ENCODE data around the gene MYO1F.
"Not testable (repeated sequence)": the region's sequence is repeated elsewhere in the genome, so short reads cannot be mapped to it uniquely, and the experiment has no call there.

MYO1F gene

DNA sequence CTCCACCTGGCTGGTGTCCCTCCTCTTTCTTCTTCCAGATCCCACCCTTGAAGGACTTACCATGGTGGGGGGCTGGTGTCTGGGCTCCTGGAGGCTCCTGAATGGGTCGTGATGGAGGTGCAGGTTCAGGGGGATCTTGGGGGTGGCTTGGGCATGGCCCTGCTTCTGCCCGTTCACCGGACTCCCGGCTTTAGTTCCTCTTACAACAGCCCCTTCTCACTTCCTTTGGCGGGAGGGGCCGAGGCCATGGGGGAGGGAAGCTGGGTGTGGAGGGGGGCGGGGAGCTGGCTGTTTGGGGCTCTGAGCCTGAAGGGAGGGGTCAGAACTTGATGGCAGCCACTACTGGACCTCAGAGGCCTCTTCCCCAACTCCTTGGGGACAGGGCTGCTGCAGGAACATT is at the start of gene MYO1F:
Gene MYO1F, minus strand, starts transcription at position 196 of the 400 bp plus-strand sequence. Its CDS starts 133 bp downstream, at position 63.
- no peak for DNase-seq

- DNase-seq = no peak
Observed at GRCh38 chr19:8626842-8627241, 49.6 kb upstream of the MYO1F start.

GRCh38 chr19:8622886-8623285 is 45.6 kb upstream of the MYO1F start:
- DNase-seq = not testable (repeated sequence)

DNA sequence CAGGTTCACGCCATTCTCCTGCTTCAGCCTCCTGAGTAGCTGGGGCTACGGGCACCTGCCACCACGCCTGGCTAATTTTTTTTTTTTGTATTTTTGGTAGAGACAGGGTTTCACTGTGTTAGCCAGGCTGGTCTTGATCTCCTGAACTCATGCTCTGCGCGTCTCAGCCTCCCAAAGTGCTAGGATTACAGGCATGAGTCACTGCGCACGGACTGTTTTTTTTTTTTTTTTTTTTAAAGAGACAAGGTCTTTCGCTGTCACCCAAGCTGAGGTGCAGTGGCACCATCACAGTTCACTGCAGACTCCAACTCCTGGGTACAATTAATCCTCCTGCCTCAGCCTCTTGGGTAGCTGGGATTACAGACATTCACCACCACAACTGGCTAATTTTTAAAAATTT is 41.5 kb upstream of the MYO1F start:
- no peak for DNase-seq

DNA sequence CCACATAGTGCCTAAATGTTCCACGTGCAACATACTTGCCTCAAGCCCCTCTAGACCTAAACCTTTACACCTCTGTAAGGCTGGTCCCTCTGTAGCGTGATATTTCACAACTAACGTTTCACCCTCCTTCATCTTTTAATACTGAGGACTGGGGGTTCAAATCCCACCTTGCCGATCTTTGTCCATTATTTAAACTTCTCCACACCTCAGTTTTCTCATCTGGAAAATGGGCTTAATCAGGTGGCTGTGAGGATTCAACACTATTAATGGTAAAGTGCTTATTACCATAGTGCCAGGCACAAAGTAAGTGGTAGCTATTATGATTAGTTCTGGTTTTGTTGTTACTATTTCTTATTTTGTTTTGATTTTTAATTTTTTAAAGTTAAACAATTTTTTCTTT is 40.7 kb upstream of the MYO1F start:
- no peak for DNase-seq

DNA sequence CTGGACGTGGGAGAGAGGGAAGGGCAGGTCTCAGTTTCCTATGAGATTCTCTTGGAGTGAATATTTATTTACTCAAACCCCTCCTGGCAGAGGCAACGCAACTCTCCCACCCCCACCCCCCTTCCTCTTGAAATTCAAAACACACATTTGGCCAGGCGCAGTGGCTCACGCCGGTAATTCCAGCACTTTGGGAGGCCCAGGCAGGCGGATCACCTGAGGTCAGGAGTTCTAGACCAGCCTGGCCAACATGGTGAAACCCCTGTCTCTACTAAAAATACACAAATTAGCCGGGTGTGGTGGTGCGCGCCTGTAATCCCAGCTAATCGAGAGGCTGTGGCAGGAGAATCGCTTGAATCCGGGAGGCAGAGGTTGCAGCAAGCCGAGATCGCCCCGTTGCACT is 40.1 kb upstream of the MYO1F start:
- DNase-seq = not testable (repeated sequence)

DNA sequence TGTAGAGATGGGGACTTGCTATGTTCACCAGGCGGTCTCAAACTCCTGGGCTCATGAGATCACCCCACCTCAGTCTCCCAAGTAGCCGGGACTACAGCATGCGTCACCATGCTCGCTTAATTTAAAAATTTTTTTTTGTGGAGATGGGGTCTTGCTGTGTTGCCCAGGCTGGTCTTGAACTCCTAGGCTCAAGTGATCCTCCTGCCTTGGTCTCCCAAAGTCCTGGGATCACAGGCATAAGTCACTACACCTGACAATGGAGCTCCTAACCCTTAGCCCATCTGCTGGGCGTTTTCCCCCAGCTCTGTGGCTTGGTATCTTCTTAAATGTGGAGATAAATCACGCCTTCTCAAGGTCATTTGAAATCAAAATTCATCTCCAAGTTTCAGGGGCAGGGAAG is 39.6 kb upstream of the MYO1F start:
- DNase-seq = no peak

- DNase-seq = peak; percentile 56
Observed at GRCh38 chr19:8615813-8616596, 38.8 kb upstream of the MYO1F start.

GRCh38 chr19:8615024-8615423 is 37.8 kb upstream of the MYO1F start:
- no peak for DNase-seq

DNA sequence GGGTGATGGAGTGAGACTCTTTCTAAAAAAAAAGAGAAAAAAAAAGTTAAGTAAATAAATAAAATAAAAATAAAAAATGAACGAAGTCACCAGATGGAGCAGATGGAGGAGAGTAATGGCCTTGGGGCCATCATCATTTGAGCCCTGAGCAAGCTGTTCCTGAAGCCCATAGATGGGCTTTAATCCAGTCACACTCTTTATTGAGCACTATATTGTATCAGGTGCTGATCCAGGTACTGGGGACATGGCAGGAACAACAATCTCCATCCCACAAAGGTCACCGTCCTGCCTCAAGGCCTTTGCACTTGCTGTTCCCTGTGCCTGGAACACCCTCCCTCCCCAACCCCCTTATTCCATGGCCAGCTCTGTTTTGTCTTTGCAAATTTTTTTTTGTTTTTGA is 37.2 kb upstream of the MYO1F start:
- DNase-seq = no peak

- no peak for DNase-seq
Observed at GRCh38 chr19:8612807-8613171, 35.5 kb upstream of the MYO1F start.

GRCh38 chr19:8611877-8612806 is 34.9 kb upstream of the MYO1F start:
- DNase-seq = no peak

DNA sequence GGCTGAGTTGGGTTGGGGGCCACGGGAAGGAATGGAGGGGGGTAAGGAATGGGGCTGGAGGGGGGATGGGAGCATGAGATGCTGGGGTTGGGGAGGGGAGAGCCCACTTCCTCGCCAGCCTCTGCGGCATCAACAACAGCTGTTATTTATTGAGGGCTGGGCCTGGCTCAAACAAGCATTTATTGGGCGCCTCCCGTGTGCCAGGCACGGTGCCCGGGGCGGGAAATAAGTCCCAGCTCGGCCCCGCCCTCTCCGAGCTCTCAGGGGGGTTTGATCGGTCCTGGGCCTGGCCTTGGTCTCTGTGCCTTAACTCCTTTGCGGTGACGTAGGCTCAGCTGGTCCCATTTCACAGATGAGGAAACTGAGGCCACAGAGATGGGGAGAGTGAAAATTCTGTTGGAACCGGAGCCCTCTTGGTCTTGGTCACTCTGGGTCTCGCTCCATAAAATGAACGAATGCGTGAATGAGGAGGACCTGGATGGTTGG is 34.2 kb upstream of the MYO1F start:
- no peak for DNase-seq

DNA sequence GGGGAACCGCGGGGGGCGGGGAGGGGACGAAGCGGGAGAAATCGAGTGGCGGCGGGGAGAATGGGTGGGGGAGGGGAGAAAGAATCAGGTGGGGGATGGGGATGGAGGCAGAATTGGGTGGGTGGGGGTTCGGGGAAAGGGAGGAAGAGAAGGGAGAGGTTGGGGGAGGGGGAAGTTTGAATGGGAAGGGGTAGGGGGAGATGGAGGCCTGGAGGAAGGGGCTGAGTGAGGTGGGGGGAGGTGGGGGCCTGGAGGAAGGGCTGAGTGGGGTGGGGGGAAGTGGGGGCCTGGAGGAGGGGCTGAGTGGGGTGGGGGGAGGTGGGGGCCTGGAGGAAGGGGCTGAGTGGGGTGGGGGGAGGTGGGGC is 33.7 kb upstream of the MYO1F start:
- DNase-seq = no peak

DNA sequence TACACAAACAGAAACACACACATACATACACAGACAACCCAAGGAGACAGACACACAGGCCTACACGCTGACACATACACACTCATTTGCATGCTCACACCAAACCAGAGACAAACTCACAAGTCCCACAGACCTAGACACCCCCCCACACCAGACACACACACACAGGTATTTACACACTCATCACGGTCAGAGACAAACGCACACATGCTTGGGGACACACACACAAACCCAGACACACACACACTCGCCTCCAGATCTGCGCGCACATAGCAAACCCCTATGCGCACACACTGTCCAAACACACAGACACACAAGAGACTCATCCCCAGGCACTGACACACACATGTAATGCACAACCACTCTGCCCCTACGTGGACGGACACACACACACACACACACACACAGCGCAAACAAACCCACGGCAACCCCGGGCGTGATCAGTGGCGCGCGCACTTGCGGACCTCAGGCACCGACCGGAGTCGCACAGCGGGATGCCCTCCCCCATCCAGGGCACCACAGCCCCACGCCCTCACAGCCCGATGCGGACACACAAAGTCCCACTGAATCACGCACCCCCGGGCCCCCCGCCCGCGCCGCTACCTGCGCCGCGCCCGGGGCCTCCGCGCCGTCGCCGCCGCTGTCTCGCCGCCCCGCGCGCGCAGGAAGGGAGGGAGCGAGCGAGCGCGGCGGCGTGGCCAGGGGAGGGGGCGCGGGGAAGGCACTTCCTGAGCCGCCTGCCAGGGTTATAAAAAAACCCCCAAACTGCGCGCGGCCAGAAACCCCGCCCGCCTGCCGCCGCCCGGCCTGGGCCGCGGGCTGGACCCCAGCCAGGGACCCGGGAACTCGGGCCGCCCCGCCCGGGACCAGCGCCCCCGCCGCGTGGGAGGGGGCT is 33.0 kb upstream of the MYO1F start, which contains the start of gene ADAMTS10:
Gene ADAMTS10, minus strand, starts transcription at position 675 of the 895 bp plus-strand sequence. CDS start 5,005 bp downstream, outside the sequence.
- peak; percentile 52 for DNase-seq

DNA sequence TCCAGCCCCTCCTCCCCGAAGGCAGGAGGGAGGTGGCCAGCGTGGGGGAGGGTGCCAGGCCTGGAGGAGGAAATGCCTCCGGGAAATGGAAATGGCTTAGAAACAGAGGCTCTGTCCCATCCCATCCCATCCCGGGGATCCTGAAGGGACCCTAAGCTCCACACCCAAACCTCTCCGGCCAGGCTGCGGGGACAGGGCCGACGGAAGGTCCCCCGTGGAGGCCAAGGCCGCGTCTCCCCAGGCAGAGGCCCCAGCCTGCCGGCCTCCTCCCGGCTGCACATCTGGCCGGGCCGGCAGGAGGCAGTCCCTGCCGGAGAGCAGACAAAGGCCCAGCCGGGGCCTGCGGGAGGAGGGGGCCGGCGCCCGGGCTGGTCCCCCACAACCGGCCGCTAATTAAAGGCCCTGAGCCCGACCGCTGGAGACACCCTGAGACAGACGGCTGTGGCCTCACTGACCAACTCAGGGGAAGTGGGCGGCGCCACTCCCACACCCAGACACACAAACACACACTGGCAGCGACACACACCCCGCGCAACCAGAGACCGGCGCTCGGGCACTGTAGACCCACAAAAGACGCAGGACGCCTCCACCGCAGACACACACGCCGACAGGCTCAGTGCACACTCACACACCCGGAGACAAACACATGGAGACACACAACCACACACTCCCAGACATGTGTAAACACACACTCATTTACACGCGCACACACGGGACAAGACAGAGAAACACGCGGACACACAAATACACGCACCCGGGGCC is 32.2 kb upstream of the MYO1F start:
- DNase-seq = no peak

DNA sequence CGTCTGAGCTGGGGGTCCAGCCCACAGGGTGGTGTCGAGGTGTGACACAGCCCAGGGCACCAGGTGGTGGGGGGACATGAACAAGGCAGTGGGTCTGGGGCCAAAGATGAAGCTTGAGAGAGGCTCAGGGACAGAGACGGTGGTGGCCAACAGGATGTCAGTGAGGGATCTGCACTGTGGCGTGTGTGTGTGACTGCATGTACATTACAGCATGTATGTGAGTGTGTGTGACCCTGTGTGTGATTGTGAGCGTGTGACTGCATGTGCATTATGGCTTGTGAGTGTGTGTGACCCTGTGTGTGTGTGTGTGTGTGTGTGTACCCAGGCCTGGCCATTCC is 31.7 kb upstream of the MYO1F start:
- DNase-seq = no peak

- DNase-seq = no peak
Observed at GRCh38 chr19:8607386-8607785, 30.1 kb upstream of the MYO1F start.

- DNase-seq = no peak
Observed at GRCh38 chr19:8605514-8605913, 28.3 kb upstream of the MYO1F start.

DNA sequence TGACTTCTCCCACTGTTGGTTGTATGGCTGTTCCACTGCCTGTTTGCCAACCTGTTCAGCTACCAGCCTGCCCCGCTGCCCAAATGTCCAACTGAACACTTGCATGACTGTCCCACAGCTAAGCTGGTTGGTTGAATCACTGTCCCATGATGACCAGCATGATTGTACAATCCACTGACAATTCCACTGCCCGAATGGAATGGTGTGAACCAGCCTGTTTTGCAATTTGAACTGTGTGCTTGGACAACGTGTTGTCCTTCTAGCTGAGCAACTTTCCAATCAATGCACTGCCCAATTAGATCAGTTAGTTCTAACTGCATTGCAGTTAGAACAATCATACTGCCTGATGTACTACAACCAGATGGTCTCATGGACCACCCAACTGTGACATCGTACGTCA is 24.6 kb upstream of the MYO1F start:
- DNase-seq = no peak

GRCh38 chr19:8600816-8601215 is 23.6 kb upstream of the MYO1F start:
- DNase-seq = no peak

DNA sequence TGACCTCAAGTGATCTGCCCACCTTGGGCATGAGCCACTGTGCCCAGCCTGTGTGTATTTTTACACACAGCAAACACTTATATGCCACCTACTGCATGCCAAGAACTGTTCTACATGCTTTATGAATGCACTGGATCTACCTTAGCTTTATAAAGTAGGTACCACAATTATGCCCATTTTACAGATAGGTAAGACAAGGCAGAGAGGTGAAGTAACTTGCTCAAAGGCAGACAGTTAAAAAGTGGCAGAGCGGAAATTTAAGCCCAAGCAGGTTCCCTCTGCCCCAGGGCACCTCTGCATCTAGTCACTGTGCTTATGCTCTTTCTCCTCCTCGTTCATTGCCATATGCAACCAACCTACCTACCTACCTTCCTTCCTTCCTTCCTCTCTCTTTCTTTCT is 22.8 kb upstream of the MYO1F start:
- DNase-seq = no peak

Measured in activated naive CD4-positive, alpha-beta T cell treated with anti-CD3 and anti-CD28 coated beads, Interleukin-2, amount 50 U/mL, for 16 hours (primary cell).